GM19328 (cell line): ENCODE results near the gene ARFIP1.

Source experiments
- ATAC-seq: cut with Tn5 transposase; IDR thresholded peaks from one replicate; pipeline ENCODE4 v1.9.1; 2021; ENCODE audit warnings: mild to moderate bottlenecking, moderate library complexity; ENCODE audit not compliant: unreplicated experiment

The ARFIP1 gene

DNA sequence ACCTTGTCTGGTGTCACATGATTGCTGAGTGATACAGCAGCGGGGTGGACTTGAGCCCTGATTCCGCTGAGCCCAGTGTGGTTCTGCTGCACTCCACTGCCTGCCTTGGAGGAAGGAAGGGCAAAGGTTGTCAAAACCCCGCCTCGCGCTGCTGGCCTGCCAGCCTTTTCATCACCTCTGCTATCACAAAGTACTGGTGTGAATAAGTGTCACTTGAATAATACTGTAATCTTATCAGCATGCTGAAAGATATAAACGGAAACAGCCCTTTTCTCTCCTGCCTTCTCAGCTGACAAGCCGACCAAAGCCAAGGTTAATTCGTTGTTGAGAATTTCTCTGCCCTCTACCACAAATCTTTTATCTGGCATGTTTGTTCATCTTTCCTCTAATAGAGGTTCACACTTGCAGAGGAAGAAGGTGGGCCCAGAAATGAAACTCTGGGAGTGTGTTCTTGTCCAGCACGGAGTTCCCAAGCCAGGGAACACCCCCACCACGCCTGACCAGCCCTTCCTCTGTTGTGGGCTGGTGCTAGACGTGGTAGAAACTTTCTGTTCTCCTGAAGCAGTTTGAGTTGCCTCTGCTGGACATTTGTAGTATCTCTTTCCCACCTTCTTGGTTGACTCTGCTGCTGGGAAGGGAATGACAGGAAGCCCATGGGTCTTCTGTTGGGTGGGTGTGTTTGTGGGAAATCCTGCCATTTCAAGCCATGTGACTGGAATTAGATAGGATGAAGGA, 177.8 kb downstream of the ARFIP1 start:
- no peak for ATAC-seq

DNA sequence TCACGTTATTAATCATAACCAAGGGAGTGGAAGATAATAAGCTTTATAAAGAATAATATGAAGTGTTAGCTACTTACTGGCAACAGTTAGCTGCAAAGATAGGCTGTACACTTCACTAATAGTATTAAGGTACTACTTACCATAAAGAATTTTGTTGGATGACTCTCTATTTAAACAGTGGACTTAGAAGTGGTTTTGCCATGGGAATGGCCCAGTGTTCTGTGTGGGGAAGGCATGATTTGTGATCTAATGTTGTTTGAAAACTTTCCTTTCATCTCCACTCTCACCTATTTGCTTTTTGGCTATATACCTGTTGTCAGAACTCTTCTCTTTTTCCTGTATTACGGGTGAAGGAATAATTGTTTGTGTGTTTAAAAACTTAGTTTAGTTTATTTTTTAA, 179.3 kb downstream of the ARFIP1 start:
- ATAC-seq: no peak

DNA sequence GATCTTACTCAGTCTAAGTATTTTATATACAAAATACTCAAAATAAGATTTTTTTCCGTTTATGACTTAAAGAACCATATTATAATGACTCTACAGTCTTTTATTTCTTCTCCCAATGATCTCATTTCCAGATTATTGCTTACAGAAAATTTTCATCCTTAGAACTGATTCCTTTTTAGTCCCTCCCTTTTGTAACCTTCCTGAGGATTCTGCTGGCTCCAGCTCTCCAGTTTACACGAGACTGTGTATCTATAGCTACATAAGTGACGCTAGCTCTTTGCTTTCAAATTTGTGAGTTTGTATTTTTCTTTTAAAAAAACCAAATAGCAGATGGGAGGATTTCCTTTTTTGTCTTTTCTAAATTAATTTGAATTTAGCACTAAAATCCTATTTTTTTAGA, 180.3 kb downstream of the ARFIP1 start:
- ATAC-seq: no peak

DNA sequence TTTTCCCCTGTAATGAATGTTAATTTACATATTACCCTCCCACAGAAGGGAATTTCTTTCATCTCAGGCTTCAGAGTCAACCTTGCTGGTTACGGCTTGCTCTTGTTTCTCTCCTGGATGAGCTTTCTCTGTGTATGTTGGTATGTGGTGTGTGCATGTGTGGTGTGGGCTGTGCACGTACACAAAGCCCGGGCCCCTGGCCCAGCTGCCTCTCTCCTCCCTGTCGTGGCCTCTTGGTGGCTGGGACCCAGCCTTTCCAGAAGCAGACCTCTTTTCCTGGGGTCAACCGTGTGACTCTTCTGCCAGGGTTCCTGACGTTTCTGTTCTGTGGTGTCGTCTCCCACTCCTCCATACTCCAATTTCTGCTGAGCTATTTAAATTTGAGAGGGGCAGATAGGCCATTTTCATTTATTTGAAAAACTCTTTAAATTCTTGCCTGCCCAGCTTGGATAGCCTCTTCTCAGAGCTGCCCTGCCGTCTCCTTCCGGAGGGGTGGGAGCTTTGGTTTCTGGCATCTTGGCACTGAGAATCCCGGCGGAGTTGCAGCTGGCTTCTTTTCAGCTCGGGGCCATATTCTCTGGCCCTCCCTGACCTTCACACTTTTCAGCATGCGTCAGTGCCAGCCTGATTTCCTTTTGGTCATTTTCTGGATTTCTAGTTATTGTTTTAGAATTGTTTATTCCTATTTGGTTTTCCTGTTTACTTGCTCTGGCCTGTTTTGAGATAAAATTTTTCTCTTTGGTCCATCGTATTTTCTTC, 181.4 kb downstream of the ARFIP1 start:
- no peak for ATAC-seq

DNA sequence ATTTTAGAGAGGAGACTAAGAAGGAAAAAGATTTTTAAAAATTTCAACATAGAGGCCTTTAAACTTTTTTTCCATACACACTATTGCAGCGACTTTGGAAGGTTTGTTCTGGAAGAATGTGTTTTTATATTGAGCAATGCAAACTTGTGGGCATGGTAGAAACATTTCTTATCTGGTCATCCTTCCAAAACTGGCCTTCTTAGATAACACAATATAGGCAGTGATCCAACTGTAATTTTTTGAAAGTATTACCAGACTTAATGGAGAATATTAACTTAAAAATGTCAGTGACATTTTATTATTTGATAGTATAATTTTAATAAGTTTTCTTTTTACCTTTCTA, 182.0 kb downstream of the ARFIP1 start:
- no peak for ATAC-seq
